Central memory CD8-positive, alpha-beta T cell (primary cell): Measurements from ENCODE around the gene ANKS1A.
"Not testable (repeated sequence)": the region's sequence is repeated elsewhere in the genome, so short reads cannot be mapped to it uniquely, and the experiment has no call there.

Experiments used
- ATAC-seq: fragments of 150-1000 bp; cut with Tn5 transposase; replicated peaks from 2 replicates; pipeline ENCODE4 v1.10.0; 2022; ENCODE audit warnings: mild to moderate bottlenecking, moderate FRiP score, moderate number of reproducible peaks; ENCODE audit not compliant: poor library complexity, severe bottlenecking; ENCODE audit errors: extremely low read depth
- DNase-seq, 2 donors: peaks; one replicate each; pipeline ENCODE4 v3.0.0; 2021; ENCODE audit warnings: low spot score in 2 of 2
- H3K27ac Mint-ChIP-seq: one replicate; pipeline ENCODE4 v1.8.0; 2022; ENCODE audit warnings: low read depth, mild to moderate bottlenecking, moderate library complexity, mixed read lengths
- H3K27me3 Mint-ChIP-seq: one replicate; pipeline ENCODE4 v1.8.0; 2022; ENCODE audit warnings: mixed read lengths
- H3K36me3 Mint-ChIP-seq: one replicate; pipeline ENCODE4 v1.8.0; 2022; ENCODE audit warnings: mild to moderate bottlenecking, moderate library complexity, mixed read lengths; ENCODE audit not compliant: insufficient read depth
- H3K4me1 Mint-ChIP-seq: one replicate; pipeline ENCODE4 v1.8.0; 2022; ENCODE audit warnings: mixed read lengths
- H3K4me3 Mint-ChIP-seq: one replicate; pipeline ENCODE4 v1.8.0; 2022; ENCODE audit warnings: mild to moderate bottlenecking, moderate library complexity, mixed read lengths
- H3K9me3 Mint-ChIP-seq: one replicate; pipeline ENCODE4 v1.8.0; 2022; ENCODE audit warnings: mixed read lengths

ANKS1A gene

GRCh38 chr6:34994693-34995092 lies 105.6 kb downstream of the ANKS1A start:
- DNase-seq (no peak), ATAC-seq (no peak)
- H3K4me1 Mint-ChIP-seq = no peaks in the 10 kb centered on the region
- no peaks in the 10 kb centered on the region for H3K9me3 Mint-ChIP-seq
- H3K27ac Mint-ChIP-seq = no peak overlapping the region
- H3K27me3 Mint-ChIP-seq = no peaks in the 10 kb centered on the region
- peaks cover 25% of the 10 kb centered on the region for H3K36me3 Mint-ChIP-seq
- H3K4me3 Mint-ChIP-seq = no peak overlapping the region

GRCh38 chr6:34998417-34998816 lies 109.4 kb downstream of the ANKS1A start:
- not testable (repeated sequence) for H3K27me3 Mint-ChIP-seq, DNase-seq, H3K27ac Mint-ChIP-seq, H3K4me1 Mint-ChIP-seq, H3K4me3 Mint-ChIP-seq, H3K36me3 Mint-ChIP-seq, ATAC-seq, H3K9me3 Mint-ChIP-seq

- H3K9me3 Mint-ChIP-seq, H3K27me3 Mint-ChIP-seq, H3K36me3 Mint-ChIP-seq, H3K4me3 Mint-ChIP-seq, H3K27ac Mint-ChIP-seq, DNase-seq, ATAC-seq, H3K4me1 Mint-ChIP-seq: not testable (repeated sequence)
Measured at GRCh38 chr6:34999153-34999552, 110.1 kb downstream of the ANKS1A start.

- H3K36me3 Mint-ChIP-seq, H3K9me3 Mint-ChIP-seq, H3K4me3 Mint-ChIP-seq, H3K27ac Mint-ChIP-seq, DNase-seq, ATAC-seq, H3K4me1 Mint-ChIP-seq, H3K27me3 Mint-ChIP-seq: not testable (repeated sequence)
Measured at GRCh38 chr6:34999962-35000361, 110.9 kb downstream of the ANKS1A start.

- not testable (repeated sequence) for H3K36me3 Mint-ChIP-seq, H3K4me1 Mint-ChIP-seq, DNase-seq, H3K4me3 Mint-ChIP-seq, H3K27me3 Mint-ChIP-seq, ATAC-seq, H3K27ac Mint-ChIP-seq, H3K9me3 Mint-ChIP-seq
Measured at GRCh38 chr6:35001349-35001748, 112.3 kb downstream of the ANKS1A start.

GRCh38 chr6:35003886-35004530 lies 115.0 kb downstream of the ANKS1A start:
- not testable (repeated sequence) for H3K27me3 Mint-ChIP-seq, H3K4me1 Mint-ChIP-seq, H3K9me3 Mint-ChIP-seq, H3K27ac Mint-ChIP-seq, DNase-seq, H3K36me3 Mint-ChIP-seq, H3K4me3 Mint-ChIP-seq, ATAC-seq

- Mint-ChIP-seq H3K36me3 (peaks cover 5% of the 10 kb centered on the region), H3K4me1 (no peaks in the 10 kb centered on the region), H3K27ac (no peak overlapping the region), H3K9me3 (no peaks in the 10 kb centered on the region), H3K27me3 (no peaks in the 10 kb centered on the region), H3K4me3 (no peak overlapping the region)
- DNase-seq (no peak), ATAC-seq (no peak)
Measured at GRCh38 chr6:35007016-35007415, 118.0 kb downstream of the ANKS1A start.

GRCh38 chr6:35008858-35009257 lies 119.8 kb downstream of the ANKS1A start:
- no peak for DNase-seq
- Mint-ChIP-seq H3K4me1 (no peaks in the 10 kb centered on the region), H3K9me3 (no peaks in the 10 kb centered on the region), H3K27ac (no peak overlapping the region), H3K36me3 (peaks cover 7% of the 10 kb centered on the region), H3K4me3 (no peak overlapping the region), H3K27me3 (no peaks in the 10 kb centered on the region)
- no peak for ATAC-seq

GRCh38 chr6:35011096-35012041 lies 122.3 kb downstream of the ANKS1A start:
- H3K36me3 Mint-ChIP-seq = peaks cover 2% of the 10 kb centered on the region
- no peak overlapping the region for H3K27ac Mint-ChIP-seq
- no peak overlapping the region for H3K4me3 Mint-ChIP-seq
- no peaks in the 10 kb centered on the region for H3K27me3 Mint-ChIP-seq
- H3K4me1 Mint-ChIP-seq = no peaks in the 10 kb centered on the region
- DNase-seq (no peak), ATAC-seq (no peak)
- H3K9me3 Mint-ChIP-seq = no peaks in the 10 kb centered on the region

- Mint-ChIP-seq H3K27me3 (no peaks in the 10 kb centered on the region), H3K4me3 (no peak overlapping the region), H3K4me1 (no peaks in the 10 kb centered on the region), H3K27ac (no peak overlapping the region), H3K36me3 (peaks cover 9% of the 10 kb centered on the region), H3K9me3 (no peaks in the 10 kb centered on the region)
- no peak for ATAC-seq
- DNase-seq = no peak
Measured at GRCh38 chr6:35013701-35014100, 124.6 kb downstream of the ANKS1A start.

GRCh38 chr6:35014341-35014740 lies 125.3 kb downstream of the ANKS1A start:
- no peak overlapping the region for H3K4me3 Mint-ChIP-seq

GRCh38 chr6:35014786-35015185 lies 125.7 kb downstream of the ANKS1A start:
- no peak for ATAC-seq
- no peaks in the 10 kb centered on the region for H3K27me3 Mint-ChIP-seq
- H3K9me3 Mint-ChIP-seq = no peaks in the 10 kb centered on the region
- no peaks in the 10 kb centered on the region for H3K4me1 Mint-ChIP-seq
- no peak overlapping the region for H3K27ac Mint-ChIP-seq
- H3K4me3 Mint-ChIP-seq = no peak overlapping the region
- peaks cover 9% of the 10 kb centered on the region for H3K36me3 Mint-ChIP-seq
- no peak for DNase-seq

More at GRCh38 chr6:35014341-35014740, 125.3 kb downstream of the ANKS1A start:
- H3K36me3 Mint-ChIP-seq = peaks cover 9% of the 10 kb centered on the region
- H3K9me3 Mint-ChIP-seq = no peaks in the 10 kb centered on the region
- no peaks in the 10 kb centered on the region for H3K4me1 Mint-ChIP-seq
- no peaks in the 10 kb centered on the region for H3K27me3 Mint-ChIP-seq
- no peak for DNase-seq
- no peak overlapping the region for H3K27ac Mint-ChIP-seq
- no peak for ATAC-seq

GRCh38 chr6:35015476-35015875 lies 126.4 kb downstream of the ANKS1A start:
- no peak overlapping the region for H3K27ac Mint-ChIP-seq
- H3K27me3 Mint-ChIP-seq = no peaks in the 10 kb centered on the region
- no peaks in the 10 kb centered on the region for H3K4me1 Mint-ChIP-seq
- no peaks in the 10 kb centered on the region for H3K9me3 Mint-ChIP-seq
- H3K36me3 Mint-ChIP-seq = peaks cover 9% of the 10 kb centered on the region
- H3K4me3 Mint-ChIP-seq = no peak overlapping the region
- ATAC-seq (no peak), DNase-seq (no peak)
